GM12892 (cell line): ENCODE results near the gene MAGI2.

ENCODE experiments used
- POLR2A ChIP-seq: IDR thresholded peaks from 2 replicates; pipeline ENCODE4 v1.6.1; 2011; ENCODE audit warnings: low read depth, low read length, control low read depth
- POLR2AphosphoS5 ChIP-seq: IDR thresholded peaks from 2 replicates; pipeline ENCODE4 v1.6.1; 2011; ENCODE audit warnings: low read depth, low read length, control low read depth
- TAF1 ChIP-seq: IDR thresholded peaks from 2 replicates; pipeline ENCODE4 v1.6.1; 2011; ENCODE audit warnings: low read depth, mild to moderate bottlenecking, control low read depth, low read length, borderline replicate concordance

DNA sequence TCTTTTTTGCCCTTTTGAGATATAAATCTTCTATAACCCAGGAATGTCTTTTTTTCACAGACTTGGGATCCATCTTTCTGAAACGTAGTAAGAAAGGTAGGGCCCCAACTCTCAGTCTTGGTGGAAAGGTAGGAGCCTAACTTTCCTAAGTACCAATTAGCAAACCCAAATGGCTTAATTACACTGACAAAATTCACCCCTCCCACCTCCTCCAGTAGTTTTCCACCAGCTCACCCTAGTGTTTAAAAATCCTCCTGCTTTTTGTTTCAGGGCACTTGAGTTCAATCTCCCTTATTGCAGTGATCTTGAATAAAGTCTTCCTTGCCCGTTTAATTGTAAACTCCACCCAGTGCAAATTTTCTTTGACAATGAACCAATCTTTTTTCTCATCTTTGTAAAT, 1054.9 kb downstream of the MAGI2 start:
- TF ChIP-seq TAF1 = no peak
- TF ChIP-seq POLR2A = no peak
- no peak for TF ChIP-seq POLR2AphosphoS5
